GM23248 (cell line): ENCODE results near the gene SMTNL2.
"Not testable (repeated sequence)": the region's sequence is repeated elsewhere in the genome, so short reads cannot be mapped to it uniquely, and the experiment has no call there.

ENCODE experiments used
- EZH2 ChIP-seq: fragments of 200-600 bp; sonication (generic); IDR thresholded peaks from 2 replicates; pipeline ENCODE4 v1.6.1; 2018; ENCODE audit warnings: antibody characterized with exemption, mild to moderate bottlenecking; ENCODE audit not compliant: insufficient read depth, poor library complexity, severe bottlenecking
- EZH2phosphoT487 ChIP-seq: fragments of 200-600 bp; sonication (generic); IDR thresholded peaks from 2 replicates; pipeline ENCODE4 v1.6.1; 2018; ENCODE audit warnings: antibody characterized with exemption, moderate library complexity, mild to moderate bottlenecking, low read depth; ENCODE audit not compliant: insufficient read depth

DNA sequence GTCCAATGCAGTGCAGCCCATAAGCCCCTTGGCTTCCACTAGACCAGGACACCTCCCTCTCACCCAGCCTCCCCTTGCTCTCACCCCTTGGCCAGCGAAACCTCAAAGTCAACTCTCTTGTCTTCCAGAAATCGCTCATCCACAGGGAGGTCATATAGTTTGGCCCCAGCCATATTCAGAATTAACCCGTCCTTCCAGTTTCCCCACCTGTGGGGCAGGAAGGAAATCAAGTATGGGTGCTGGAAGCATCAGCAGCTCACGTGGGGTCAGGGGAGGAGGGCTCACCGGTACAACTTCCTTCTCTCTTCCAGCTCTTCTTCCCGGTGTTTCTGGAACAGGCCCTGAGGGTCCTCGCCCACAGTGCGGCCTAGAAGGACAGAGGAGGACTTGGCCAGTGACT is 54.4 kb downstream of the SMTNL2 start:
- TF ChIP-seq EZH2, EZH2phosphoT487: not testable (repeated sequence)
